DOHH2 (cell line): Measurements from ENCODE around the gene GNPDA1.

ENCODE experiments used
- H3F3A ChIP-seq: fragments of 200-600 bp; sonication (generic), shearing (Covaris generic); 2 replicates; pipeline ENCODE4 v1.6.0; 2016; ENCODE audit warnings: antibody characterized with exemption, mild to moderate bottlenecking; ENCODE audit not compliant: control insufficient read depth, insufficient read depth
- H3K27ac ChIP-seq: fragments of 200-600 bp; sonication (generic); 2 replicates; pipeline ENCODE4 v1.5.1; 2014; ENCODE audit warnings: low read depth, mild to moderate bottlenecking, low read length, moderate library complexity
- H3K27me3 ChIP-seq: fragments of 200-600 bp; sonication (generic); 2 replicates; pipeline ENCODE4 v1.6.1; 2014; ENCODE audit warnings: mild to moderate bottlenecking, low read length, mixed read lengths; ENCODE audit not compliant: control insufficient read depth
- H3K36me3 ChIP-seq: fragments of 200-600 bp; sonication (generic); 2 replicates; pipeline ENCODE4 v1.6.1; 2014; ENCODE audit warnings: mild to moderate bottlenecking, low read length, moderate library complexity, mixed read lengths; ENCODE audit not compliant: control insufficient read depth
- H3K4me1 ChIP-seq: fragments of 200-600 bp; sonication (generic); 2 replicates; pipeline ENCODE4 v1.6.1; 2014; ENCODE audit warnings: mild to moderate bottlenecking, low read length, mixed read lengths; ENCODE audit not compliant: control insufficient read depth
- H3K4me2 ChIP-seq: fragments of 200-600 bp; sonication (generic); 2 replicates; pipeline ENCODE4 v1.6.0; 2014; ENCODE audit warnings: mild to moderate bottlenecking, low read length, moderate library complexity
- H3K4me3 ChIP-seq: fragments of 200-600 bp; sonication (generic); 2 replicates; pipeline ENCODE4 v1.5.1; 2014; ENCODE audit warnings: mild to moderate bottlenecking, low read length, mixed read lengths
- H3K79me2 ChIP-seq: fragments of 200-600 bp; sonication (generic); 2 replicates; pipeline ENCODE4 v1.6.1; 2014; ENCODE audit warnings: mild to moderate bottlenecking, low read length, mixed read lengths; ENCODE audit not compliant: control insufficient read depth
- H3K9me2 ChIP-seq: fragments of 200-600 bp; sonication (generic); replicated peaks from 2 replicates; pipeline ENCODE4 v1.6.1; 2014; ENCODE audit warnings: mild to moderate bottlenecking, low read length, mixed read lengths; ENCODE audit not compliant: control insufficient read depth
- H3K9me3 ChIP-seq: fragments of 200-600 bp; sonication (generic); 2 replicates; pipeline ENCODE4 v1.6.1; 2014; ENCODE audit warnings: antibody characterized with exemption, low read length, mixed read lengths; ENCODE audit not compliant: control insufficient read depth, insufficient read depth
- H4K20me1 ChIP-seq: fragments of 200-600 bp; sonication (generic); 2 replicates; pipeline ENCODE4 v1.6.0; 2014; ENCODE audit warnings: low read depth, mild to moderate bottlenecking, antibody characterized with exemption, low read length, moderate library complexity; ENCODE audit not compliant: control insufficient read depth, insufficient read depth
- CTCF ChIP-seq: fragments of 200-600 bp; sonication (generic); IDR thresholded peaks from one replicate; pipeline ENCODE4 v1.5.1; 2014; ENCODE audit warnings: antibody characterized with exemption, mild to moderate bottlenecking, low read depth, low read length; ENCODE audit not compliant: poor library complexity, severe bottlenecking
- EZH2phosphoT487 ChIP-seq: fragments of 200-600 bp; sonication (generic); IDR thresholded peaks from 2 replicates; pipeline ENCODE4 v1.6.1; 2017; ENCODE audit warnings: borderline replicate concordance, mild to moderate bottlenecking, antibody characterized with exemption, low read length, moderate library complexity, mixed read lengths

GNPDA1 gene

GRCh38 chr5:141994511-141995136 lies 18.2 kb downstream of the GNPDA1 start:
- Histone ChIP-seq H3K4me2 (no peak overlapping the region), H3K27ac (no peak overlapping the region), H3K79me2 (no peaks in the 10 kb centered on the region), H3K4me3 (no peak overlapping the region), H3K36me3 (peaks cover 29% of the 10 kb centered on the region), H3K4me1 (no peaks in the 10 kb centered on the region), H3K9me2 (no peaks in the 10 kb centered on the region), H3K9me3 (no peaks in the 10 kb centered on the region), H3K27me3 (no peaks in the 10 kb centered on the region), H3F3A (0 out of 2 replicates have a peak, but pooled peaks cover 3% of the 10 kb centered on the region), H4K20me1 (no peaks in the 10 kb centered on the region)
- TF ChIP-seq EZH2phosphoT487 (no peak), CTCF (no peak)

DNA sequence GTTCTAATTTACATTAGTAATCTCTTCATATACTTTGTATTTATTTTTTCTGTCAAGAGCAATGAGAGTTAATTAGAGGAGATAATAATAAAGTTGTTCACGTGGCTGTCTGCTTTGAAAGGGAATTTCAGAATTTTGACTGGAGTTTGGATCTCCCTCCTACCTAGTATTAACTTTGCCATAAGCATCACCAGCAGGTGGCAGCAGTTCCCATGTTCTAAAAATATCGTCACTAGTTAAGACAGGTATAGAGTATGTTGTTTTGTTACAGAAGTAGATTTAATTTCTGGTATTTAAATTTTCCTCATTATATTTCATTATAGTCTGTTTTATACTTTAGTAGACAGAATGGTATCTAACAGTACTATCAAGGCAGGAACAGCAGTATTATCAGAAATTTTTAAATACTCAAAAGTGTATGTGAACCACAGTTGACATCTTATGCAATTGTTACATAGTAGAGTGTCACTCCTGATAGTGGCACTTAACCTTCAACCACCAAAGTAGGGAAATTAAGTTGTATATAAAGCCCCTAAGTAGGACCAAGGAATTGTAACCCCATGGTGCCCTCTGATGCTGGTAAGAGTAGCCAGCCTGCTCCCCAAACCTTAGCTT lies 20.4 kb downstream of the GNPDA1 start:
- TF ChIP-seq EZH2phosphoT487 = no peak
- peak; percentile 65 for TF ChIP-seq CTCF
- Histone ChIP-seq H3K4me1 (no peaks in the 10 kb centered on the region), H3K4me2 (no peak overlapping the region), H3F3A (0 out of 2 replicates have a peak, but pooled peaks cover 3% of the 10 kb centered on the region), H3K27ac (no peak overlapping the region), H4K20me1 (no peaks in the 10 kb centered on the region), H3K36me3 (peaks cover 37% of the 10 kb centered on the region), H3K9me2 (no peaks in the 10 kb centered on the region), H3K27me3 (no peaks in the 10 kb centered on the region), H3K79me2 (no peaks in the 10 kb centered on the region), H3K4me3 (no peak overlapping the region), H3K9me3 (no peaks in the 10 kb centered on the region)

GRCh38 chr5:141989720-141990119 lies 23.1 kb downstream of the GNPDA1 start:
- Histone ChIP-seq H3K79me2 (no peaks in the 10 kb centered on the region), H4K20me1 (no peaks in the 10 kb centered on the region), H3K4me3 (no peak overlapping the region), H3K9me2 (no peaks in the 10 kb centered on the region), H3K4me1 (no peaks in the 10 kb centered on the region), H3F3A (0 out of 2 replicates have a peak, but pooled peaks cover 3% of the 10 kb centered on the region), H3K27me3 (no peaks in the 10 kb centered on the region), H3K36me3 (peaks cover 56% of the 10 kb centered on the region), H3K4me2 (no peak overlapping the region), H3K9me3 (no peaks in the 10 kb centered on the region), H3K27ac (no peak overlapping the region)
- TF ChIP-seq EZH2phosphoT487 = no peak
- TF ChIP-seq CTCF = no peak
